Right ventricle myocardium inferior (tissue), 1 donor: Measurements from ENCODE around the gene C6orf58. TPM values are rescaled to one million over a fixed set of nuclear protein-coding genes. Genes with fewer than 3 reads are reported as not detected.

ENCODE experiments used
- ATAC-seq: fragments of 200-7000 bp; cut with Tn5 transposase; one replicate; pipeline ENCODE4 v1.9.1; 2020; ENCODE audit warnings: mild to moderate bottlenecking, moderate library complexity
- DNase-seq: peaks from one replicate; pipeline ENCODE4 v3.0.0; 2021; ENCODE audit errors: missing footprints
- intact Hi-C: fragments of 100-400 bp; cut with DNase I; formaldehyde crosslinking; loops from one replicate; pipeline ENCODE4 v1.11.0; 2022
- long read RNA-seq: library from polyadenylated mRNA; unstranded; transcript quantifications from one replicate; pipeline ENCODE4 v2.0.0, GENCODE V29; 2021
- total RNA-seq: library from RNA; stranded (reverse); fragmentation: NEBNext Ultra II Directional; extraction: Animal tissue kit (Norgen Biotek cat#: 25700); gene quantifications from one replicate; pipeline ENCODE4 v1.2.1, GENCODE V29; 2021
- donor health status: DM: no; HTN: yes; CAD: no; lungs with severe emphysema.

The C6orf58 gene
- not detected for total RNA-seq
- long read RNA-seq: 0 reads

DNA sequence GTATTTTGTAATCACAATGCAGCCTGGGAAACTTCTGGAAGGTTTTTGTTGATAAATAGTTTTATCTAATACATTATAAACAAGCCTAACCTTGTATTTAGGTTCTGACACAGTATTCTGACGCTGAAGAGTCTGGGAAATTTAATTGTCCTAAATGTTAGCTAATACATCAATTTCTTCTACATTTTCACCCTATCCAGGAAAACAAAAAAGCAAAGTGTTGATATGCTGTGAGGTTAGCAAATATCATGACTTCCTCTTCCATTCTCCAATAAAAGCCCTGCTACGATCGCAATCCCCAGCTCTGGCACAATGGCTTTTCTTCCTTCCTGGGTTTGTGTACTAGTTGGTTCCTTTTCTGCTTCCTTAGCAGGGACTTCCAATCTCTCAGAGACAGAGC, at the start of gene C6orf58:
C6orf58 (plus strand) TSS at position 301 of the 400 bp plus-strand sequence; CDS start at position 313, 12 bp downstream.
- no peak for DNase-seq
- no peak for ATAC-seq
- intact Hi-C loops: no loop called here

DNA sequence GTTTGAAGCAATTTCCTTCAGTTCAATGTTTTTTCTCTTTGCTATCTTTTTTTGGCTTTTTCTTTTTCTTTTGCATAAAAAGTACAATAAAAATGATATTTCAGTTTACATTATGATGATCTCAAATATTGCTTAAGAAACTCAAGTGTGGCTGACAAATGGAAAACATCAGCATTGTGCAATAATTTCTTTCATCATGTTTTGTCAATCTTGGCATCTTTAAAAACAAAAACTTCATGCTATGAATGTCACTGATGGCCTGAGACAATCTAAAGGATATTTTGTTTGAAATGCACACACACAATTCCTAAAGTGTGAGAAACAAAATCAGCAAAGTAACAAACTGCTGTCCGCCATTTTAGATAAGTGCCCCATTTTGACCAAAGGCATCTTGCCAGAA, 44.0 kb upstream of the C6orf58 start:
- intact Hi-C loops: loop anchor here (10.0 kb wide), 1 partner anchor 228 kb away; no protein-coding TSS in a partner anchor
- ATAC-seq (no peak), DNase-seq (no peak)

DNA sequence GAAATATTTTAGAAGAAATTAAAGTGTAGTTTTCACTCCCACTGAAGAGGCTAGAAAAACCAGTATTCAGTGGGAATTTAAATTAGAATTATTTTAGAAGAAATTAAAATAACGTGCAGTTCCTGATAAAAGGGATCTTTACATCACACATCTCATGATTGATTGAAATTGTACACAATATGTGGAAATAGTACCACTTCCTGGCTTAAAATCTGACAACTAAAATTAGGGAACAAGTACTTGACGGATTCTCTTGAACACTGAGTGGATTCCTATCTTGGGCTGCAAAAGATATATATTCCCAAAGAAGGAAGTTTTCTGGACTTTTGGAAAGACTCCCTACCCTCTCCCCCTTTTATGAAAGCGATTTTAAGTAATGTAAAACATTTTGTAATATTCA, 43.2 kb upstream of the C6orf58 start:
- intact Hi-C loops: loop anchor here (10.0 kb wide), 1 partner anchor 229 kb away; no protein-coding TSS in a partner anchor
- DNase-seq (no peak), ATAC-seq (no peak)

DNA sequence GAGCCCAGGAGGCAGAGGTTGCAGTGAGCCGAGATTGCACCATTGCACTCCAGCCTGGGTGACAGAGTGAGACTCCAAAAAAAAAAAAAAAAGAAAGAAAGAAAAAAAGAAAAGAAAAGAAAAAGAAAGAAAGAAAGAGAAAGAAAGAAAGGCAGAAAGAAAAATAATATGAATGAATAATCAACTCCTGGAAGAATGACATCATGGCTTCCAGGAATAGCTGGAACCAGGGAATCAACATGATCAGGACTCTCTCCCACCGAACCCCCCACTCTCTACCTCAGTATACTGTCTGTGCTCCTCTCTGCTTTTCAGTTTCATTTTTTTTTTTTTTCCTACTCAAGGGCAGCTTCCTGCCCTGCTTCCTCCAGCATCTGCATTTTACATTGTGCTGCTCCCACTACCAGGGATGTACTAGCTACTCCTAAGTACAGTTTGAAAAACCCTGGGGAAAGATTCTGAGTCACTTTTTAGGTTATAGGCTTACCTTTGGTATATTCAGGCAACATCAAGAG, 38.2 kb upstream of the C6orf58 start:
- intact Hi-C loops: loop anchor here (5.0 to 10.0 kb wide), 2 partner anchors 72 to 234 kb away; no protein-coding TSS in a partner anchor
- no peak for ATAC-seq

DNA sequence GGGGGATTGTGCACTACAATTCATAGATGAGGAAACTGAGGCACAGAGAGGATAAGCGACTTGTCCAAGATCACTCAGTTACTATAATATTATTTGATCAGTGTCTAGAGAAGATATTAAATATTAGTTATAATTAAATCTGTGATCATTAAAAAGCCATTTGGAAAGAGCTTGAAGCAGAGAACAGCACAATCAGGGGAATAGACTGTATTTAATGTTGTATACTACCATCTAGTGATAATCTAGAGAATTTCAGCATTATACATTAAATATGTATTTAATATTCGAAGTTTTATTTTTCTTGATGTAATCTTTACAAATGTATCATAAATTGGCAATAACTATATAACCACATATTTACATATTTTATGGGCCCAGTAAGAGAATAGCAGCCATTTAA, 37.7 kb upstream of the C6orf58 start:
- intact Hi-C loops: loop anchor here (5.0 to 10.0 kb wide), 2 partner anchors 72 to 234 kb away; no protein-coding TSS in a partner anchor
- ATAC-seq (no peak), DNase-seq (no peak)

More for the DNA sequence above, 38.2 kb upstream of the C6orf58 start:
- no peak for DNase-seq

DNA sequence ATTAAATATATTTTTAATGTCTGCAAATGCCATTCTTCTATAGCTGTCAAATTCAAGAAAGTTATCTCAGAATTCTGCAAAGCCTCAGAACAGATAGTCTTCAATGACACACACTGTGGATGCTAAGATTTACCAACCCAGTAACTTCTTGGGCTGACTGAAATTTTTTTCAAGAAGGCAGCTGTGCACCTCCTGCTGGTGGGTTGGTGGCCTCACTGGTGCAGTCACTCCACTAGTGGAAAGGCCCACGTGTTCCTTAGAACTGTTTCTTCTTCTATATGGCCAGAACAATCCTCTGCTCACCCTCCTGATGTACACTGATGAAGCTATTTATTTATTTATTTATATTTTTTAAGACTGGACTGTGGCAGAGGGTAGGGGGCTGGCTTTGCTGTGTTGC, 29.8 kb upstream of the C6orf58 start:
- intact Hi-C loops: no loop called here
- ATAC-seq: no peak
- DNase-seq: no peak

DNA sequence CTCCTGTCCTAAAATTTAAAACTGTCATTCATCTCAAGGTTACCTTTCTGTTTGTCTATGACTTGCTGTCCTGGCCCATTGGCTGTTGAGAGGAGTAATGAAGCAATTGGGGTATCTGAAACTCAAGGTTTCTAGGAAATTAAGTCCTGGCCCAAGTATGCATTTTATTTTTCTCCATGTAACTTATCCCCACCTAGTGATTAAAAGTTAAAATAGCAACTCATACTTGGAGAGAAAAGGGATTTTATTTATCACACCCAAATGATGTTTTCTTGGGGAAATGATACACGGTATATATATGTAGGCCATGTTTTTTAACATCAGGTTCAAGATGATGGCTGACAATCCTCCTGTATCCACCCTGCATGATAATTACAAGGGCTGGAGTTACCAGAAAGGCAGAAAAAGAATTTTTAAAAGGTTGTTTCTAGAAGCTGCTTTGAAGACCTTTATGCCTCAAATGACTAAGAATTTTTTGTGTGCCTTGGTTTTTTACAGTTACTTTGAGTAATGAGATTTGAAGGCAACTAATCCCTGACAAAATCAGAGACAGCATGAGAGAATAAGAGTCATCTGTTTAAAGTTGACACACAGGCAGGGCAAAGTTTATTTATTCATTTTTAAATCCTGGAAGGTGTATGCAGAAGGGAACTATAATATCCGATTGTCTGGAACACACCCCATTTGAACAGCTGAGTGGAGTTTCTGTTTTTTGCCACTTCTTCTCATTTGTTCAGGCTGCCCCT, 28.9 kb upstream of the C6orf58 start:
- intact Hi-C loops: no loop called here
- DNase-seq (no peak), ATAC-seq (no peak)

DNA sequence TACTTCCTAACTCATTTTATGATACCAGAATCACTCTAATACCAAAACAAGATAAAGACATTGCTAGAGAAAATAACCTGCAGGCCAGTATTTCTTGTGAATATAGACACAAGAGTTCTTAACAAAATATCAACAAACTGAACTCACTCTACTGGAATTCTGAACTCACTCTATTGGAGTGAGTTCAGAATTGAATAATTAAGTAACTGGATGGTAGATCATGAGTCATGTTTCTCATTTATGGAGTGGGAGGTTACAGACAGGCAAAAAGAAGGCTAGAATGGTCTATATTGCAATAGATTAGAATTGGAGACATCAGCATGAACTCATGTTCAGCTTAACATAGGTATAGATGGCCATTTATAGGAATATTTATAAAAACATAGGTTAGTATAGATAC, 26.6 kb upstream of the C6orf58 start:
- intact Hi-C loops: no loop called here
- ATAC-seq: no peak
- DNase-seq: no peak

DNA sequence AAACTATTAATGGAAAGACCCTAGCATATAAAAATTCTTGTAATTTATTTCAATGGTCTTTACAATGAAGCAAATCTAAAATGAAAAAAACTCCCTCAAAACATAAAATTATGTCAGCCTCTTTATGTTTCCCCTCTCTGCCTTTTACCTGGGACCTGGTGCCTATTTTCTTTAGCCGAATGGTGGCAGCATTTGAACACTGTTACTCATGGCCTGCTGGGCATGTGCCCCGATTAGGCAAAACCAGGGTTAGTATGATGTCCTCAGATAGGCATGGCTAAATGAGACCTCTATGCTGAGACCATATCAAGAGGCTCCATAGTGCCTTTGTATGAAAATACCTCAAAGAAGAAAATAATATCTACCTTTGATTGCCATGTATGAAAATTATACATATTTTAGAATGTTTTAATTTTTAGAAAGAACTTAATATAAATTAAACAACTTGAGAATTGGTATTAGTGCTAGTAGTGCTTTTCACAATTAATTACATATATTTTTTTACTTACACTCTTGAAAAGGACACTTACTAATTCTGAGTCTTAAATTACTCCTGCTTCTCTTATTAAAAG, 22.5 kb upstream of the C6orf58 start:
- no peak for DNase-seq
- no peak for ATAC-seq
- intact Hi-C loops: no loop called here

DNA sequence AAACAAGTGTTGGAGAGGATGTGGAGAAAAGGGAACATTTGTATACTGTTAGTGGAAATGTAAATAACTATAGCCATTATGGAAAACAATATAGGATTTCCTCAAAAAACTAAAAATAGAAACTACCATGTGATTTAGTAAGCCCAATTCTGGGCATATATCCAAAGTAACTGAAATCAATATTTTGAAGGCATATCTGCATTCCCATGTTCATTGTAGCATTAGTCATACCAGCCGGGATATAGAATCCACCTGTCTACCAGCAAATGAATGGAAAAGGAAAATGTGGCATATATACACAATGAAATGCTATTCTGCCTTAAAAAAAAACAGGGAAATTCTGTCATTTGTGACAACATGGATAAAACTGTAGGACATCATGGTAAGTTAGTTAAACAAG, 15.3 kb upstream of the C6orf58 start:
- no peak for ATAC-seq

DNA sequence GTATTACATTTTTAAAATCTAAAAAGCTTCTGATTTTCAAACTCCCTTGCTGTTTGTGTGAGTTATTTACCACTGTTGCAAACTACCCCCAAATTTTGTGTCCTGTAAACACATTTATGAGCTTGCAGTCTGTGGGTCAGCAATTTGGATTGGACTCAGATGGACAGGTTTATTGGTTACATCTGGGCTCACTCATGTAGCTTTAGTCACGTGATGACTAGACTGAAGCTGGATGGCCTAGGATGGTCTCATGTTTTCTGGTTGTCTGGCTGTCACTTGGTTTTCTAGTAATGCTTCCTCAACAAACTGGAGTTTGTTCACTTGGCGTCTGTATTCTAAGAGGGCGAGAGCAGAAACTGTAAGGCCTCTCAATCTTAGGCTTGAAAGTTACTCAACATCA, 12.2 kb upstream of the C6orf58 start:
- intact Hi-C loops: no loop called here
- DNase-seq (no peak), ATAC-seq (no peak)

More for the DNA sequence above, 15.3 kb upstream of the C6orf58 start:
- DNase-seq: no peak
- intact Hi-C loops: no loop called here

DNA sequence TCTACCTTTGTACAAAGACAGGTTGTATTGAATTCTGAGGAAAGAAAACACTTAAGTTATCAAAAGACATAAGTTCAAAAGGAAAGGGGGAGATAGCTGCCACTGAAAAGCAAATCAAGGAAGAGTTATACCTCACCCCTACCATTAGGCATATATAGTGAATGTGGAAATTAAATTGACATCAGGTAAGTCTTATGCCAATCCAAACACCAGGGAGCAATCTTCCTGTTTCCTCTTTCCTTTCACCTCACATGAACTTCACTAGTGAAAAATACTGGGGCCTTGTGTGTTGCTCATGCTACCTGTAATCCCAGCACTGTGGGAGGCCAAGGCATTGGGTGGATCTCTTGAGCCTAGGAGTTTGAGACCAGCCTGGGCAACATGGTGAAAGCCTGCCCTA, 10.9 kb upstream of the C6orf58 start:
- no peak for ATAC-seq
- intact Hi-C loops: no loop called here
- no peak for DNase-seq

DNA sequence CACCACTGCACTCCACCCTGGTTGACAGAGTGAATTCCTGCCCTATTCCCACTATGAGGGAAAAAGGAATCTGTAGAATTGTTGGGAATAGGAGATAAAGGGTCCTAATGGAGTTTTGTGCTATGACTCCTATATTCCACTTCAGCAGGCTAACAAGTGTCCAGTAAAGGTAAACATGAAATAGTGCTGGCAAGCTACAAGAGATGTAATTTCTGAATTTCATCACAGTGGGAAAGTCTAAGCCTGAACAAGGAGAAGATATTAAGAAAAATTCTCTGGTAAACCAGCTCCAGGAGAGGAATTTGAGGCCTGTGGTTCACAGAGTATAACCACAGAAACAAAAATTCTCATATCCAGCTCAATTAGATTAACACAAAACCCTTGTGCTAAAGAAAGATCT, 10.3 kb upstream of the C6orf58 start:
- DNase-seq (no peak), ATAC-seq (no peak)
- intact Hi-C loops: no loop called here

DNA sequence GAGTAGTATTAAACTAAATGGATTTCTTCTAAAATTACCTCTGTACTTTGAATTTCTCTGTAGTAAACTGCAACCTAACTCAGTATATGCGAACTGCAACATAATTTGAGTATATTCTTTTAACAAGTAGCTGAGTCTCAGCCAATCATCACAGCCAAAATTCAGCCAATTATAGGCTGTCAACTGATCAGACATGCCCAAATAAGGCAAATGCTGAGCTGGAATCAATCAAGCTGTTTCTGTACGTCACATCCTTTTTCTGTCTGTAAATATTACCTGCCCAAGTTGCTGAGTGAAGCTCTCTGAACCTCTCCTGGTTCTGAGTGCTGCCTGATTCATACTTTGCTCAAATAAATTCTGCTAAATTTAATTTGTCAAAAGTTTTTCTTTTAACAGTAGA, 9.5 kb upstream of the C6orf58 start:
- intact Hi-C loops: no loop called here
- DNase-seq (no peak), ATAC-seq (no peak)

DNA sequence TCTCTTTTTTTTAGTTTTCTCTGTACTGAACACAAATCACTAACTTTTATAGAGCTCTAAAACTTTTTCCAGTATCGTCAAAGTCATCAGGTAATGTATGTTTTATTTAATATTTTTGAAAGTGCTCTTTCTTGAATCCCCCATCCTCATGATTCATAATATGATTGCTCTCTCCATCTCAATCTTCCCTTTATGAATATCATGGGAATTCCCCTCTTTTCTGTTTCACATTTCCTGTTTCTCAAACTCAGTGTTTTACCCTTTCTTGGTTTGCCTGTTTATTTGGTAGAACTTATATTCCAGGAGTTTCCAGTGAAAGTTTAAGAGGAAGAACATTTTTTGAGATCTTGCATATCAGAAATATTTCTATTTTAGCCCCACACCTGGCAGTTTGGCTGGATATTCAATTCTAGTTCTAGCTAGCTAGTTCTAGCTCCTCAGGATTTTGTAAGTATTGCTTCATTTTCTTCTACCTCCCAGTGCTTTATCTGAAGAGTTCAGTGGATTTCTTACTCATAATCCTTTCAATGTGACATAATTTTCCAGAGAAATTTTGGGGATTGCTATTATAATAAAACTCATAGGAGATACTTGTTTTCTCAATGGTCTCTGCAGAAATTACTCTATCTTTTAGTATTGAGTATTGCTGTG, 6.1 kb upstream of the C6orf58 start:
- ATAC-seq (no peak), DNase-seq (no peak)
- intact Hi-C loops: no loop called here

DNA sequence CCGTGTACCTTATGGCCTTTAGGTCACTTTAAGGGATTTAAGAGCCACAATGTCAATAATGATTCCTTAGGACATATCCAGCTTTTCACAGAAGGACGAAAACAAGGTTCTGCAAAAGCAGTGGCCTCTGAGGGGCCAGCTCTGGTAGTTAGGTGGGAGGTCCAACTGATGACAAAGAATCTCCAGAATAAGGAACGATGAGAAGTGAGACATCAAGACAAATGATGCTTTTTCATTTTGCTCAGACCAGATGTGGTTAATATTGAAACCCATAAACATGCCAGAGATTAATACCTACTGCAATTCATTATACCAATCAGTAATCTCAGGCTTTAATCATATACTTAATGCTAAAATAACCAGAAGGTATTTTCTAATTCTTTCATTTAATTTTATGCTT, 1.9 kb downstream of the C6orf58 start:
- ATAC-seq: no peak
- intact Hi-C loops: no loop called here
- DNase-seq: no peak

DNA sequence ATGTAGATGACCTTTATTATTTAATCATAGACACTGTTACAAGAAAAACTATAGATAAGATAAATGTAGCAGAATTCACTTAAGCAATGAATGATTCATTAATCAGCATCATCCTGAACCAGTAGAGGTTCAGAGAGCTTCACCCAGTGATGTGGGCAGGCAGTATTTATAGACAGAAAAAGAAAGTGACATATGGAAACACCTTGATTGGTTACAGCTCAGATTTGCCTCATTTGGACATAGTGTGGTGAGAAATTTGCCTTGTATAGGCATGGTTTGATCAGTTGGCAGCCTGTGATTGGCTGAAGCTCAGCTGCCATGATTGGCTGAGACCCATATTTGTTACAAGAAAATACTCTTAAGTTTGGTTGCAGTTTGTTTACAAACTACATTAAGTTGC, 4.6 kb downstream of the C6orf58 start:
- ATAC-seq (no peak), DNase-seq (no peak)
- intact Hi-C loops: no loop called here

DNA sequence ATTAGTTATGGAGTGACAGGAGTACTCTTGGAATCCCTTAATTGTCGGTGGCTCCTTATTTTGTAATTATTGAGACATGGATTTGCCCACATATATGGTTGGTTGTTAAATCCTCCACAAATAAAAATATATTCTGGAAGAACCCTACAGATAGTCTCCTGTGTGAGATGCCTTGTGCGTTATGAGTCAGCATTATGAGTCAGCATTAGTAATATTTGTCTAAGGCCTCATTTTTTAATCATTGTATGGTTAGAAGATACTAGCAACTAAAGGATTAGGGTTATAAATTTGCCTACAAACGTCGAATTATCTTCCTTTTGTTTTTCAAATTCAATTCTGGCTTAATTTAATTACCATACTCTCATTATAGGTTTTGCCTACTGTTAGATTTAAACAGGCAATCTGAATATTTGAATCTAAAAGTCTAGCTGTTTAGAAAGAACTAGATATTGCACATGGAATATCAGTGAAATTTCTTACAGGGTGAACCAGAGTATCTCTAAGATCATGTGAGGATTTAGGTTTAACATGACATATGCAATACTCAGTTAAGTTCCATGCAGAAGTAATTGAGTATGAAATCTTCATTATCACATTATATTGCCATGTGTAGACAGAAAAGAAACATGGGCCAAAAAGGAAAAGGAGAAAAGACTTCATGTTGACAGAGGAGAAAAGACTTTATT, 5.9 kb downstream of the C6orf58 start:
- ATAC-seq: no peak
- no peak for DNase-seq

DNA sequence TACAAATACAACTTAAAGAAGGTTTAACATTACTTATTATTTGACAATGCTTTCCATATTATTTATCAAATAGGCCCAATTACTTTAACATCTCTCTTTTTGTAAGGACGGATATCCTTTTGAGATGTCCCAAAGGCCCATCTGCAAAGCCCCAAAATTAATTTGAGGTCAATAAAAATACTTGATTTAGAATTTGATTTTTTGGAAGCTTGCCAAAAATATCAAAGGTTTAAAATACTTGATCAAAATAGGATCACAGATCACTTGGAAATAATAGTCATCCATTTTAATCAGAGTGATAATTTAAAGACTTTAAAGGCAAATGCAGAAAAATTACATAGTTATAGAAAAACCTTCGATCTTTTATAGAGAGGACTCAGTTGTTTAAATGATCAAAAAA, 8.1 kb downstream of the C6orf58 start:
- intact Hi-C loops: no loop called here
- no peak for DNase-seq
- no peak for ATAC-seq

More for the DNA sequence above, 5.9 kb downstream of the C6orf58 start:
- intact Hi-C loops: no loop called here
